ENCODE data around the gene ADCY3. TPM values are rescaled to one million over a fixed set of nuclear protein-coding genes. Genes with fewer than 3 reads are reported as not detected.

ADCY3 gene
- total RNA-seq, 1 experiment from 2014 or later: 50.3 TPM

GRCh38 chr2:24844023-24844685, 75.9 kb downstream of the ADCY3 start:
- no TSS peak for BruUV-seq (replicated peaks)
- POLR2A ChIA-PET: no interaction called here

GRCh38 chr2:24843330-24843860, 76.6 kb downstream of the ADCY3 start:
- no peak for TF ChIP-seq CTCF (IDR thresholded peaks at IDR 0.05; ENCODE audit: unreplicated experiment)
- Mint-ChIP-seq H3K27ac (ENCODE audit: low read depth, unreplicated experiment) (no peak overlapping the region), H3K27me3 (ENCODE audit: insufficient read depth, unreplicated experiment) (no peaks in the 10 kb centered on the region), H3K4me1 (ENCODE audit: insufficient read depth, unreplicated experiment) (no peaks in the 10 kb centered on the region), H3K36me3 (ENCODE audit: insufficient read depth, unreplicated experiment) (peaks cover 19% of the 10 kb centered on the region), H3K4me3 (ENCODE audit: unreplicated experiment) (no peak overlapping the region), H3K9me3 (ENCODE audit: unreplicated experiment) (no peaks in the 10 kb centered on the region)
- DNase-seq (ENCODE audit: unreplicated experiment): no peak
- CTCF ChIA-PET: interaction anchor here (1.0 kb wide), 3 partner anchors 16 to 434 kb away, joined by 3 to 6 read pairs (median 3); no protein-coding TSS in a partner anchor
- BruUV-seq (replicated peaks): no TSS peak
- intact Hi-C loops (cut with micrococcal nuclease): no loop called here
- POLR2A ChIA-PET: no interaction called here

More at GRCh38 chr2:24844023-24844685, 75.9 kb downstream of the ADCY3 start:
- no peak overlapping the region for H3K4me3 Mint-ChIP-seq (ENCODE audit: unreplicated experiment)
- no peaks in the 10 kb centered on the region for H3K27me3 Mint-ChIP-seq (ENCODE audit: insufficient read depth, unreplicated experiment)
- H3K9me3 Mint-ChIP-seq (ENCODE audit: unreplicated experiment): no peaks in the 10 kb centered on the region
- intact Hi-C loops (cut with micrococcal nuclease): no loop called here
- peaks cover 18% of the 10 kb centered on the region for H3K36me3 Mint-ChIP-seq (ENCODE audit: insufficient read depth, unreplicated experiment)
- TF ChIP-seq CTCF (IDR thresholded peaks at IDR 0.05; ENCODE audit: unreplicated experiment): no peak
- no peak overlapping the region for H3K27ac Mint-ChIP-seq (ENCODE audit: low read depth, unreplicated experiment)
- no peaks in the 10 kb centered on the region for H3K4me1 Mint-ChIP-seq (ENCODE audit: insufficient read depth, unreplicated experiment)
- CTCF ChIA-PET: interaction anchor here (0.6 to 1.0 kb wide), 3 partner anchors 17 to 435 kb away, joined by 3 to 6 read pairs (median 3); no protein-coding TSS in a partner anchor
- no peak for DNase-seq (ENCODE audit: unreplicated experiment)

GRCh38 chr2:24842081-24843050, 77.7 kb downstream of the ADCY3 start:
- Mint-ChIP-seq H3K36me3 (ENCODE audit: insufficient read depth, unreplicated experiment) (peaks cover 19% of the 10 kb centered on the region), H3K9me3 (ENCODE audit: unreplicated experiment) (no peaks in the 10 kb centered on the region), H3K4me3 (ENCODE audit: unreplicated experiment) (no peak overlapping the region), H3K4me1 (ENCODE audit: insufficient read depth, unreplicated experiment) (no peaks in the 10 kb centered on the region), H3K27me3 (ENCODE audit: insufficient read depth, unreplicated experiment) (no peaks in the 10 kb centered on the region), H3K27ac (ENCODE audit: low read depth, unreplicated experiment) (no peak overlapping the region)
- no peak for DNase-seq (ENCODE audit: unreplicated experiment)
- ChIA-PET CTCF (interaction anchor here (1.0 kb wide), 1 partner anchor 16 kb away, joined by 3 read pairs; no protein-coding TSS in a partner anchor), POLR2A (no interaction called here)
- BruUV-seq (replicated peaks): no TSS peak
- TF ChIP-seq CTCF (IDR thresholded peaks at IDR 0.05; ENCODE audit: unreplicated experiment): no peak
- intact Hi-C loops (cut with micrococcal nuclease): no loop called here
